Hepatocyte (in vitro differentiated cells): ENCODE data around the gene STK32C. TPM values are rescaled to one million over a fixed set of nuclear protein-coding genes. Genes with fewer than 3 reads are reported as not detected.

Experiments used
- DNase-seq: peaks from one replicate; pipeline ENCODE4 v3.0.0-alpha.2; 2016; ENCODE audit warnings: low spot score
- H2AFZ ChIP-seq: fragments of 200-600 bp; sonication (generic); 2 replicates; pipeline ENCODE4 v1.6.0; 2016; ENCODE audit warnings: antibody characterized with exemption, mild to moderate bottlenecking
- H3K27ac ChIP-seq: fragments of 200-600 bp; sonication (generic); 2 replicates; pipeline ENCODE4 v1.5.1; 2016; ENCODE audit warnings: mild to moderate bottlenecking
- H3K27me3 ChIP-seq: fragments of 200-600 bp; sonication (generic); 2 replicates; pipeline ENCODE4 v1.6.1; 2016
- H3K36me3 ChIP-seq: fragments of 200-600 bp; sonication (generic); replicated peaks from 2 replicates; pipeline ENCODE4 v1.5.1; 2016; ENCODE audit warnings: low read depth; ENCODE audit not compliant: insufficient read depth
- H3K4me1 ChIP-seq: fragments of 200-600 bp; sonication (generic); 2 replicates; pipeline ENCODE4 v1.5.1; 2016; ENCODE audit warnings: mild to moderate bottlenecking, moderate library complexity; ENCODE audit not compliant: insufficient read depth
- H3K4me2 ChIP-seq: fragments of 200-600 bp; sonication (generic); 2 replicates; pipeline ENCODE4 v1.6.0; 2016
- H3K4me3 ChIP-seq: fragments of 200-600 bp; sonication (generic); 2 replicates; pipeline ENCODE4 v1.5.1; 2016; ENCODE audit warnings: mild to moderate bottlenecking
- H3K79me2 ChIP-seq: fragments of 200-600 bp; sonication (generic); 2 replicates; pipeline ENCODE4 v1.6.0; 2017; ENCODE audit warnings: mild to moderate bottlenecking
- H3K9me2 ChIP-seq: fragments of 200-600 bp; sonication (generic); replicated peaks from 2 replicates; pipeline ENCODE4 v1.6.0; 2017; ENCODE audit warnings: mild to moderate bottlenecking; ENCODE audit not compliant: insufficient read depth
- H3K9me3 ChIP-seq: fragments of 200-600 bp; sonication (generic); 2 replicates; pipeline ENCODE4 v1.5.1; 2016; ENCODE audit warnings: low read depth, mild to moderate bottlenecking
- H4K20me1 ChIP-seq: fragments of 200-600 bp; sonication (generic); 2 replicates; pipeline ENCODE4 v1.6.0; 2016; ENCODE audit warnings: mild to moderate bottlenecking; ENCODE audit not compliant: insufficient read depth, poor library complexity, severe bottlenecking
- CTCF ChIP-seq: fragments of 200-600 bp; sonication (generic); IDR thresholded peaks from 2 replicates; pipeline ENCODE4 v1.5.1; 2016; ENCODE audit warnings: antibody characterized with exemption, mild to moderate bottlenecking; ENCODE audit not compliant: poor library complexity
- EZH2 ChIP-seq: fragments of 200-600 bp; sonication (generic); IDR thresholded peaks from 2 replicates; pipeline ENCODE4 v1.6.1; 2016; ENCODE audit warnings: antibody characterized with exemption, mild to moderate bottlenecking, borderline replicate concordance
- EZH2phosphoT487 ChIP-seq: fragments of 200-600 bp; sonication (generic); IDR thresholded peaks from one replicate; pipeline ENCODE4 v1.6.1; 2018; ENCODE audit warnings: antibody characterized with exemption, mild to moderate bottlenecking, low read depth, moderate library complexity; ENCODE audit not compliant: unreplicated experiment, severe bottlenecking
- WGBS: methylation state at CpG from one replicate; pipeline ENCODE4 v1.1.6; 2016; ENCODE audit warnings: low lambda C conversion rate; ENCODE audit errors: missing lambda C conversion rate; 5-methylcytosine and 5-hydroxymethylcytosine counted together
- polyA plus RNA-seq: library from polyadenylated mRNA; unstranded; fragments of >200 nt; fragmentation: Nextera tagmentation; extraction: Ambion mirVana; gene quantifications from 2 replicates; pipeline ENCODE4 v1.2.1, GENCODE V29; 2016
- total RNA-seq: library from RNA; depleted of rRNA; stranded (reverse); fragments of >200 nt; gene quantifications from 2 replicates; pipeline ENCODE4 v1.2.3, GENCODE V29; 2014

Gene STK32C
- total and polyA plus RNA-seq, 2 experiments from 2014 or later, result 7.9 to 12.2 TPM

GRCh38 chr10:132300582-132300981 lies 7.2 kb downstream of the STK32C start:
- no peaks in the 10 kb centered on the region for H3K4me1 ChIP-seq
- no peak overlapping the region for H3K4me2 ChIP-seq
- no peak overlapping the region for H2AFZ ChIP-seq
- no peak overlapping the region for H3K27ac ChIP-seq
- H3K36me3 ChIP-seq, result no peaks in the 10 kb centered on the region
- H3K4me3 ChIP-seq, result no peak overlapping the region
- no peaks in the 10 kb centered on the region for H3K9me3 ChIP-seq
- TF ChIP-seq EZH2, result no peak
- no peak for TF ChIP-seq EZH2phosphoT487
- TF ChIP-seq CTCF, result no peak
- no peaks in the 10 kb centered on the region for H3K9me2 ChIP-seq
- H4K20me1 ChIP-seq, result no peaks in the 10 kb centered on the region
- WGBS, result 56% methylated on average over 10 of the region's 10 CpGs
- no peak for DNase-seq
- H3K79me2 ChIP-seq, result no peaks in the 10 kb centered on the region
- peaks cover 20% of the 10 kb centered on the region for H3K27me3 ChIP-seq

- no peaks in the 10 kb centered on the region for H3K9me3 ChIP-seq
- DNase-seq, result no peak
- H3K27me3 ChIP-seq, result peaks cover 11% of the 10 kb centered on the region
- H4K20me1 ChIP-seq, result no peaks in the 10 kb centered on the region
- no peaks in the 10 kb centered on the region for H3K4me1 ChIP-seq
- no peak for TF ChIP-seq EZH2
- no peak for TF ChIP-seq EZH2phosphoT487
- TF ChIP-seq CTCF, result no peak
- no peak overlapping the region for H3K4me2 ChIP-seq
- H3K79me2 ChIP-seq, result no peaks in the 10 kb centered on the region
- WGBS, result 88% methylated on average over 34 of the region's 34 CpGs
- no peak overlapping the region for H3K4me3 ChIP-seq
- no peaks in the 10 kb centered on the region for H3K9me2 ChIP-seq
- H2AFZ ChIP-seq, result no peak overlapping the region
- H3K27ac ChIP-seq, result no peak overlapping the region
- no peaks in the 10 kb centered on the region for H3K36me3 ChIP-seq
These were observed 8.1 kb downstream of the STK32C start for GRCh38 chr10:132299371-132300336.

GRCh38 chr10:132298038-132298881 lies 9.5 kb downstream of the STK32C start:
- TF ChIP-seq EZH2 (no peak), EZH2phosphoT487 (no peak)
- Histone ChIP-seq H3K27me3 (peaks cover 2% of the 10 kb centered on the region), H3K9me3 (no peaks in the 10 kb centered on the region), H2AFZ (no peak overlapping the region), H3K36me3 (no peaks in the 10 kb centered on the region), H3K4me2 (no peak overlapping the region), H3K9me2 (no peaks in the 10 kb centered on the region), H3K27ac (no peak overlapping the region), H4K20me1 (no peaks in the 10 kb centered on the region), H3K4me3 (no peak overlapping the region), H3K79me2 (no peaks in the 10 kb centered on the region), H3K4me1 (no peaks in the 10 kb centered on the region)
- 74% methylated on average over 23 of the region's 28 CpGs for WGBS
- no peak for DNase-seq
